Duodenal mucosa (tissue), 2 donors: ENCODE data around the gene ST6GAL1.
"Not testable (repeated sequence)": the region's sequence is repeated elsewhere in the genome, so short reads cannot be mapped to it uniquely, and the experiment has no call there.

Source experiments
- H3K27ac ChIP-seq: one replicate; pipeline ENCODE4 v1.7.0; 2013; ENCODE audit warnings: low read depth, low read length
- H3K27me3 ChIP-seq, 2 donors: one replicate each; pipeline ENCODE4 v1.7.0; 2013; ENCODE audit warnings: low read length in 2 of 2, control low read depth in 1 of 2; ENCODE audit not compliant: insufficient read depth in 2 of 2, control insufficient read depth in 1 of 2
- H3K36me3 ChIP-seq, 2 donors: one replicate each; pipeline ENCODE4 v1.7.0; 2013; ENCODE audit warnings: low read length in 2 of 2, control low read depth in 1 of 2; ENCODE audit not compliant: insufficient read depth in 2 of 2, control insufficient read depth in 1 of 2
- H3K4me1 ChIP-seq, 2 donors: one replicate each; pipeline ENCODE4 v1.7.0; 2013; ENCODE audit warnings: low read length in 2 of 2, control low read depth in 1 of 2; ENCODE audit not compliant: insufficient read depth in 2 of 2, control insufficient read depth in 1 of 2
- H3K4me3 ChIP-seq, 2 donors: one replicate each; pipeline ENCODE4 v1.7.0; 2013; ENCODE audit warnings: low read length in 2 of 2, low read depth in 1 of 2
- H3K9ac ChIP-seq, 2 donors: one replicate each; pipeline ENCODE4 v1.7.0; 2013; ENCODE audit warnings: low read length in 2 of 2, low read depth in 1 of 2
- H3K9me3 ChIP-seq, 2 donors: one replicate each; pipeline ENCODE4 v1.7.0; 2013; ENCODE audit warnings: low read length in 2 of 2, control low read depth in 1 of 2; ENCODE audit not compliant: control insufficient read depth in 1 of 2

Gene ST6GAL1

GRCh38 chr3:187042874-187043458 lies 112.6 kb downstream of the ST6GAL1 start:
- no peak overlapping the region for H3K9ac ChIP-seq
- no peaks in the 10 kb centered on the region for H3K27me3 ChIP-seq
- peaks cover 0 to 44% of the 10 kb centered on the region in 2 donors for H3K4me1 ChIP-seq
- H3K36me3 ChIP-seq = peaks cover 0 to 3% of the 10 kb centered on the region in 2 donors
- no peaks in the 10 kb centered on the region for H3K9me3 ChIP-seq
- no peak overlapping the region for H3K27ac ChIP-seq
- no peak overlapping the region for H3K4me3 ChIP-seq

GRCh38 chr3:187044206-187044605 lies 113.9 kb downstream of the ST6GAL1 start:
- no peaks in the 10 kb centered on the region for H3K27me3 ChIP-seq
- H3K36me3 ChIP-seq = peaks cover 0 to 6% of the 10 kb centered on the region in 2 donors
- no peak overlapping the region for H3K27ac ChIP-seq
- no peaks in the 10 kb centered on the region for H3K9me3 ChIP-seq
- H3K9ac ChIP-seq = no peak overlapping the region
- H3K4me1 ChIP-seq = peaks cover 0 to 42% of the 10 kb centered on the region in 2 donors
- H3K4me3 ChIP-seq = no peak overlapping the region

- Histone ChIP-seq H3K36me3 (peaks cover 0 to 6% of the 10 kb centered on the region in 2 donors), H3K9me3 (no peaks in the 10 kb centered on the region), H3K27ac (no peak overlapping the region), H3K4me1 (peaks cover 0 to 39% of the 10 kb centered on the region in 2 donors), H3K4me3 (no peak overlapping the region), H3K27me3 (no peaks in the 10 kb centered on the region), H3K9ac (no peak overlapping the region)
Measured at GRCh38 chr3:187044867-187045552, 114.7 kb downstream of the ST6GAL1 start.

GRCh38 chr3:187046033-187046432 lies 115.7 kb downstream of the ST6GAL1 start:
- H3K4me1 ChIP-seq = peaks cover 0 to 30% of the 10 kb centered on the region in 2 donors
- no peak overlapping the region for H3K4me3 ChIP-seq
- no peak overlapping the region for H3K27ac ChIP-seq
- H3K36me3 ChIP-seq = peaks cover 0 to 4% of the 10 kb centered on the region in 2 donors
- no peaks in the 10 kb centered on the region for H3K27me3 ChIP-seq
- no peak overlapping the region for H3K9ac ChIP-seq
- no peaks in the 10 kb centered on the region for H3K9me3 ChIP-seq

GRCh38 chr3:187049462-187050101 lies 119.3 kb downstream of the ST6GAL1 start:
- H3K9ac ChIP-seq = no peak overlapping the region
- no peak overlapping the region for H3K27ac ChIP-seq
- peaks cover 0 to 5% of the 10 kb centered on the region in 2 donors for H3K4me1 ChIP-seq
- no peak overlapping the region for H3K4me3 ChIP-seq
- no peaks in the 10 kb centered on the region for H3K27me3 ChIP-seq
- H3K9me3 ChIP-seq = no peaks in the 10 kb centered on the region
- peaks cover 0 to 7% of the 10 kb centered on the region in 2 donors for H3K36me3 ChIP-seq

GRCh38 chr3:187051066-187051465 lies 120.7 kb downstream of the ST6GAL1 start:
- Histone ChIP-seq H3K9me3 (no peaks in the 10 kb centered on the region), H3K27me3 (no peaks in the 10 kb centered on the region), H3K27ac (no peak overlapping the region), H3K9ac (no peak overlapping the region), H3K4me3 (no peak overlapping the region), H3K4me1 (peaks cover 0 to 5% of the 10 kb centered on the region in 2 donors), H3K36me3 (peaks cover 0 to 7% of the 10 kb centered on the region in 2 donors)

- Histone ChIP-seq H3K27ac (no peak overlapping the region), H3K36me3 (peaks cover 0 to 7% of the 10 kb centered on the region in 2 donors), H3K9me3 (no peaks in the 10 kb centered on the region), H3K27me3 (no peaks in the 10 kb centered on the region), H3K4me3 (no peak overlapping the region), H3K4me1 (peaks cover 0 to 5% of the 10 kb centered on the region in 2 donors), H3K9ac (no peak overlapping the region)
Measured at GRCh38 chr3:187051724-187052366, 121.5 kb downstream of the ST6GAL1 start.

GRCh38 chr3:187052427-187052826 lies 122.1 kb downstream of the ST6GAL1 start:
- not testable (repeated sequence) for H3K9me3 ChIP-seq, H3K4me3 ChIP-seq, H3K27ac ChIP-seq, H3K36me3 ChIP-seq, H3K9ac ChIP-seq, H3K27me3 ChIP-seq, H3K4me1 ChIP-seq

GRCh38 chr3:187054433-187054832 lies 124.1 kb downstream of the ST6GAL1 start:
- H3K9ac ChIP-seq, H3K27ac ChIP-seq, H3K4me3 ChIP-seq, H3K9me3 ChIP-seq, H3K27me3 ChIP-seq, H3K4me1 ChIP-seq, H3K36me3 ChIP-seq: not testable (repeated sequence)

- H3K36me3 ChIP-seq, H3K27ac ChIP-seq, H3K4me1 ChIP-seq, H3K4me3 ChIP-seq, H3K9ac ChIP-seq, H3K27me3 ChIP-seq, H3K9me3 ChIP-seq: not testable (repeated sequence)
Measured at GRCh38 chr3:187057803-187058202, 127.5 kb downstream of the ST6GAL1 start.
